HG02571 (cell line): ENCODE data around the gene MPL.
"Not testable (repeated sequence)": the region's sequence is repeated elsewhere in the genome, so short reads cannot be mapped to it uniquely, and the experiment has no call there.

ENCODE experiments used
- ATAC-seq: cut with Tn5 transposase; IDR thresholded peaks from one replicate; pipeline ENCODE4 v1.9.1; 2021; ENCODE audit warnings: mild to moderate bottlenecking, moderate library complexity; ENCODE audit not compliant: unreplicated experiment

MPL gene

DNA sequence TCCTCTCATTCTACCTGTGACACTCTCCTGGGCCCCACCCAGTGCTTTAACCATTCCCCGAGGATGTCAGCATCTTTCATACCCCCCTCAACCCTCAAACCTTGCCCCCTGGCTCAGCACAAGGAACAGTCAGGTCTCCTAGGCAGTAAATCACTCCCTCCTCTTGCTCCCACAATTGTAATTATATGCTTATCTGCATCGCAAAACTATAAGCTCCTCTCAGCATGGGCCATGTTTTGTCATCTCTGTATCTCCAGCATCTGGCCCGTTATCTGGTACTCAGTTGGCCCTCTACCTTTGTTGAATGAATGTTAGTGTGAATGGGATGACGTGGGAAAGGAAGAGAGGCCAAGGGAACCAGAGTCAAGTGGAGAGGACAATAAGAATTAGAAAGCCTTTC lies 32.9 kb downstream of the MPL start:
- no peak for ATAC-seq

DNA sequence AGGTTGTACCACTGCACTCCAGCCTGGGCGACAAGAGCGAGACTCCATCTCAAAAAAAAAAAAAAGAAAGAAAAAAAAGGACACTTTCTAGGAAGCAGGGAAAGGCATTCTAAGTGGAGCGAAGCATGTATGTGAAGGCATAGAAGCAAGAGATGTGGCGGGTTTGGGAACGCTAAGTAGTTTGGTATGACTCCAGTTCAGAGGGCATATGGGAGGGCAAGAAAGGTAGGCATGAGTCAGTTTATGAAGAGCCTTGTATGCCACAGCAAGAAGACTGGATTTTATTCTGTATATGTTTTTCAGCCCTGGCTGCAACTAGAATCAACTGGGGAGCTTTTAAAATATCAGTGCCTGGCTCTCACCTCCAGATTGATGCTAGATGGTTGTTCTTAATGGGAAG lies 34.6 kb downstream of the MPL start:
- ATAC-seq = no peak

DNA sequence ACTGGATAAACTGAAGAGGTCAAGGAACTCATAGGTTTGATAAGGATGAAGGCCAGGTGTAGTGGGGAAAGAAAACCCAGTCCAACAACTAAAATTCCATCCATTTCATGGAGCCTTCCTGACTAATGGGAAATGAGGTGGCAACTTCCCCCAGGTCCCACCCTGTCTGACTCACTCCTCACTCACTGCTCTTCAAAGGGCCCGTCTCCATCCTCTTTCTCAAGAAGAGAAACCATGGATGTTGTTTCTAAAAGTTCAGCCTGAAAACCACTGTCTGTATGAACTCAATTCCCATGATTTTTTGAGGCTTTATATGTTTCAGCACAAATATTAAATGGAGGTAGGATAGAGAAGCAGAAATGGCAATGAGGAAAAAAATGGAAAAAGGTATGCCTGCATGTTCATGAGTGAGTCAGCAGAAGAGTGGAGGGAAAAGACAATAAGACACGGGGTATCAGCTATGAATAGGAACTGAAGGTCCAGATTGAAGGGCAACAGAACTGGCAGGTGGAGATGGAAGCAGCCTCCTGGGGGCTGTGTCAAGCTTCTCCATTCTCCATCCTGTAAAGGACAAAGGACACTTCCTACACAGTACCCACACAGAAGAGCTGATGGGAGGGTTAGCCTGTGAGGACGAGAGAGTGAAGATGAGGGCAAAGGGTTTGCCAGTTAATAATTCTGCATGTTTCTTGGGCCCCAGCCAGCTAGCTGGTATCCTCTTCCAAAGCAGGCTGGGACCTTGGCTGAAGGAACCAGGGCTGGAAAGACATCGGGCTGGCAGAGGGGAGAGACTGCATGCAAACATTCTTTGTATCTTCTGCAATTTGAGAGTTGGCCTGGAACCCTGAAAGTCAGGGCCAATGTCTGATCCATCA lies 35.7 kb downstream of the MPL start:
- ATAC-seq = no peak

DNA sequence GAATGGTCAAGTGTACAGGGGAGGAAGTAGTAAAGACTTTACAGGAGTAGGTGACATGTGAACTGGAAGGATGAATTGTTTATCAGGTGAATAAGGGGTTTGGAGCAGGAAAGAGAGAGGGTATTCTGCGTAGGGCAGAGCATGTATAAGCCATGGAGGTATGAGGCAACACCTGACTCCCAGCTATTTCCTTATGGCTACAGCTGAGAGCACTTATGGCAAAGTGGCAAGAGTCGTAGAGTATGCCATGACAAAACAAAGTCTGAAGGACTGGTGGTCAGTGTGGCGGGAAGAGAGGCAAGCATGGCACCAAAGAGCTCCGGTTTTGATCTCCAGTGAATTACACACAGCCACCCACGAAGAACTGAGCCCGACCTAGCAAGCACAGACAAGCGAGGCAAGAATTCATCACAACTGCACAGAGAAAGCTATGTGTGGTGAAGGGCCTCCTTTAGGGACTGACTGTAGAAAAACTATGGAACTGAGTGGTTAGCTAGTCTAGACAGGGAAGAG lies 39.2 kb downstream of the MPL start:
- no peak for ATAC-seq

DNA sequence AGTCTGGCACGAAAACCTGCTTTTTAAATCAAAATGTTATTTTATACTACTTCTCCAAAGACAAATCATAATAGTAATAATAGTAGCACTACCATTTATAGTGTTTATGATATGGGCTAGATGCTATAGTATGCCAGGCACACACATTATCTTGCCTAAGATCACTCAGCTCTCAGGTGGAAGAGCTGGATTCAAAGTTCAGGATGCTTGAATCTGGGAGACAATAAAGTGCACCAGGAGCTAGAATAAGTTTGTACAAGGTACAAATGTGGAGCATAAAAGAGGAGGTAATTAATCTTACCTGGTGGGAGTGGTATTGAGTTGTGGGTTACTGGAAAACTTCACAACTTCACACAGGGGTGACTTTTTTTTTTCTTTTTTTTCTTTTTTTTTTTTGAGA lies 40.2 kb downstream of the MPL start:
- ATAC-seq = no peak

DNA sequence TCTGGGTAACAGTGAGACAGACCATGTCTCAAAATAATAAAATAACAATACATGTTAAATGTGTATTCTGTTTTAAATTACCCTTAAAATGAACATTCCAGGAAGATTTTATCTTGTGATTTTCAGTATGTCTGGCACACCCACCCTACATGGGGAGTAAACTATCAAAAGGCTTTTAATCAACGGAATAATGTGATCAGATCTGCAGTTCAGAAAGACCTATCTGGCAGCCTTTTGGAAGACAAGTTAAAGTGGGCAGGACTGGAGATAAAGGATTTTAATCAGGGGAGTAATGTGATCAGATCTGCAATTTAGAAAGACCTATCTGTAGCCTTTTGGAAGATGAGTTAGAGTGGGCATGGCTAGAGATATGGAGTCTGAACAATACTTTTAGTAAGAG lies 41.9 kb downstream of the MPL start:
- ATAC-seq = no peak

DNA sequence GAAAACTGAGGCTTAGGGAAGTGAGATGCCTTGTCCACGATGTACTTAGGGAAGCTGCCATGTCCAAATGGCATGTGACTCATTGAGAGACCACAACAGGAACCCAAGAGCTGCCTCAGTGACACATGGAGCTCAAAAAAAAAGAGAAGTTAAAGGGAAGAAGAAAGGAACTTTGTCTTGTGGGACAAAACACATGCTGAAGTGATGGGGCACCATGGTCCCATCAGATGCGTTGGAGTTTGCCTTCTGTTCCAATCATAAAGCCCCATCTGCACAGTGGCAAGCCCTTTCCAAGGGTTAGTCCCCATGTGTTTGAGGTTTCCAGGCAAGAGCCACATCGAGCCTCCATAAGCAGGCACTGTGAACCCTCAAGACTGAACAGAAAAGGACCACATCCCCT lies 44.0 kb downstream of the MPL start:
- ATAC-seq = no peak

DNA sequence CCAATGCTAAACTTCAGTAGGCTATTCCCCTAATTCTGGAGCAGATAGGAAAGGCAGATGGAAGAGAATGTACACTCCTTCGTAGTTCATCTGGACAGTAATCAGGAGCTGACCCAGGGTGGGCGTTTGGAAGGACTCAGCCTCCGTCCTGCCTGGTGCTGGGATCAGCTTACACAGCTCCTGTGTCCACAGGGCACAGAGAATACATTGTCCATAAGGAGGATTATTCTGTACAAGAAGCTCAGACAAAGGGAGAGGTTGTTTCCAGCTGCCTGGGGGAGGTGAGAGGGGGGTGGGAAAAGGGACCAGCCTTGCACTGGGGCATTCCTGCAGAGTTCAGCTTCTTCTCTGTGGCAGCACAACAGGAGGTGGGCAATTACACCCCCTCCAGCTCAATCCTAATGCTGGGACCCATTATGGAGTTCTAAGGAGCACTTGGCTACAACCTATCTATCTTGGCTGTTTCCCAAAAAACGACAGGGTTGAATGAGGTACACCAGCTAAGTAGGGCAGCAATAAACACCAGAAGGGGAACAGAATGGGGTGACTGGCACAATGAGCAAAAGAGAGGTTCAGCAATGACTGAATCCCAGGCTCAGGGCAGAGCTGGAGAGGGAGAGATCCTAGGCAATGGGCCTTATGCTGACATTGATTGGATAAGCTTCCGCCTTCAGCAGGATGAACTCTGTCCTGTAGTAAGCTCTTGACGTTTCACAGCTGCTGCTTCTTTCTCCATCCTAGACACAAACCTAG lies 44.6 kb downstream of the MPL start:
- ATAC-seq = no peak

DNA sequence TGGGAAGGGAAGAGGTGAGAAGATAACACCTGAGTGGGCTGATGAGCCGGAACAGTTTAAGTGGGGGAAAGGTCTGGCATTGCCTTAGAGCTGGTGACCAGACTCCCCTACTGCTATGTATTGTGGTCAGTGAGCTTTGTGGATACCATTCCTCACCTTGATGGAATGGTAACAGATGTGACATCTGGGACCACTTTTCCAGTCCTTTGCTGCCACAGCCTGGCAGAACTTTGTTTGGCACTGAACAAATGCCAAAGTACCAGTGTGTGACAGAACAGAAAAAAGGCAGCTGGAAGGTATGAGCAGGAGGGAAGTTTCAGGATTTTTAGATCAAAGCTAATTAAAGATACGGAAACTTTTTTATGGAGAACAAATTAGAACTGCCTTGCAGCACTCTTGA lies 45.8 kb downstream of the MPL start:
- no peak for ATAC-seq

DNA sequence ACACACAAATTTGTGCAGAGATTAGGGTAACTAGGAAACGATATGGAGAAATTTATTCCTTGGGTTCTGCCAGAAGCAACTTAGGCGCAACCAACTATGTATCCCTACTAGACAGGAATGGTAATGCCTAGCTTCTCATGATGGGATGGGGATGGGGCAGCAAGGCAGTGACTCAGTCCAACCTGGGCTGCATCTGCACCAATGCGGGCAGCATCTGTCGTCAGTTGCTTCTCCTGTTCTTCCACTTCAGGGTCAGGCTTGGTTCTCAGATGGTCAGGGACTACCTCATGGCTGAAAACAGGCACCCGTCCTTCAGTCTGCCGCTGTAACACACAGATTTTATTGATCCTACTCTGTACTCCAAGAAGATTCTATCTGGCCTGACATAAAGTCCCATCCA lies 49.1 kb downstream of the MPL start:
- no peak for ATAC-seq

DNA sequence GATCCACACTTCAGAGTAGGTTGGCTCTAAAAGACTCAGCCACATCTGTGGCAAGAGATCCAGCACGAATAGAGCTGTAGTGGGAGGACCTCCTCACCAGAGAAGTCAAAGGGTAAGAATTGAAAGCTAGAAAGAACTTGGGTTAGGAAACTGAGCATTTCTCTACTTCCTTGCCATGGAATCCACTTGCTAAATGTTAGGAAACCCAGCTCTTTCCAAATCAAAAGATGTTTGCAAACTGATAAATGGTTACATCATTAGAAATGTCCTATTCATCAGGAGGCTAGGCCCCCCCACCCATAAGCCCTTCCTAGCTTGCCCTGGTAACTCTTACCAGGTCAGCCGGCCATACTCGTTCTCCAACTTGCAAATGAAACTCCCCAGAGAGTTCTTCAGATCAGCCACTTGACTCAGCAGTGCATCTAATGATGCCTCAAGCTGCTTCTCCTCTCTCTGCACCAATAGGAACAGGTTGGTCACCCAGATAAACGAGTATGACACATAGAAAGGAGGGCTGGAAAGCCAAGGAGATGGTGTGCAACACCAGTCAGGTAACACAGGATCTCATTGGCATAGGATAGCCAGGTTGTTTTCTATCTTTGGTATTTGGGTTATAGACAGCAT lies 50.5 kb downstream of the MPL start:
- ATAC-seq = no peak

DNA sequence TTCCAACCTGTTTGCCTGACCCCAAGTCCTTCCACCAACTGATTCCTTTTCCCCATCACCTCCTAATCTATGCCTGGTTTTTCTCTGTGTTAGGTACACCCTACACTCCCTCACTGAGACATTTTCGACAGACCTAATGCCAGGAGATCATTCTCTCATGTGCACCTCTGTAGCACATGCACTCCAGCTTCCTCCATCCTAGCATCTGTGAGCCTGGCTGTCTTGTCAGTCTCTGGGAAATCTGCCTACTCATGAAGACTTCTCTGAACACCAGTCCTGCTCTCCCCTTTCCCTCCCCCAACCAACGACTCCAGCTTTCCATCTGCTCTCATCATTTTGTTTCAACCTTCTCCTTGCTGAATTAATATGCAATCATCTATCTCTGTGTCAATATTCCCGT lies 51.0 kb downstream of the MPL start:
- ATAC-seq = no peak

DNA sequence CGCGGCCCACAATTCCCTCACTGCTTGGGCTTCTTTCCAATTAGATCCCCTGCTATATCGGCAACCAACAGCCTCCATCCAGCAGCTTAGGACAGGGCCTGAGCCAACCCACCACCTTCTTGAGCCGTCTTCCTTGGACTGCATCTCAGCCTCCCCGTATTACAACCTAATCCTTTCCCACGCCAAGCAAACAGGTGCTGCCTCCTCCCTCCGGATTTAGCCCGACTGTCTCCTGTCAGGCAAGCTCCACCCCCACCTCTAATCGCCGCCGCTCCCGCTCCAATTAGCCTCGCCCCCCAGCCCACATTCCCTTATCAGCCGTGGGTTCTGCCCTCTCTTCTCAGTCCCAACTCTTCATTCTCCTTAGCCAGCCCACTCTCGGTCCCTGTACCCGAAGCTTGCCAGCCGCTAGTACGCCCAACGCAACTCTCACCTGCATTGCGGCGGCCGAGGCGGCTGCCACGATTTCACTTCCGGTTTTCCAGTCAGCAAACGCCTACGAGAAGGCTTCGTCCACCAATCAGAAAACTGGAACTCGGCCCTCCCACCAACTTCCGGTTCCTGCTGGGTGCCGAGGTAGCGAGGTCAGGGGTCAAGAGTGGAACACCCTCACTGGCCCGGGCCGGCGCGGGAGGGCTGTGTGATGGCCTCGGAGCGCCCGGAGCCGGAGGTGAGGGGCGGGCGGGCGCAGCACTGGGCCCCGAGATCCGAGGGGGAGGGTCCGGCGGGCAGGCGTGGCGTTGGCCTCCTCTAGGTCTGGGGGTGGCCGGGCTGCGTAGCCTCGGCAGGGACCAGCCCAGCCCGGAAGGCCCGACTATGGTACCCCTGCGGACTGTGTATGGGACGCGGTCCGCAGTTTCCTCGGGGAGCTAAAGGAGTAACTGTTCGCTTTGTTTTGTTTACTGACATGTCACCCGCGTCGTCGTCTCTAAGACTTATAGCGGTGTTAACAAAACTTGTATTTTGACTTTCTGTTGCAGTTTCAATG lies 52.0 kb downstream of the MPL start, which contains the start of the genes MED8 and SZT2:
MED8 (minus strand) TSS at position 475 of the 988 bp plus-strand sequence; CDS start at position 439, 36 bp downstream.
SZT2 (plus strand) TSS at position 574 of the 988 bp plus-strand sequence; CDS start at position 644, 70 bp downstream.
- ATAC-seq = peak; percentile 87

DNA sequence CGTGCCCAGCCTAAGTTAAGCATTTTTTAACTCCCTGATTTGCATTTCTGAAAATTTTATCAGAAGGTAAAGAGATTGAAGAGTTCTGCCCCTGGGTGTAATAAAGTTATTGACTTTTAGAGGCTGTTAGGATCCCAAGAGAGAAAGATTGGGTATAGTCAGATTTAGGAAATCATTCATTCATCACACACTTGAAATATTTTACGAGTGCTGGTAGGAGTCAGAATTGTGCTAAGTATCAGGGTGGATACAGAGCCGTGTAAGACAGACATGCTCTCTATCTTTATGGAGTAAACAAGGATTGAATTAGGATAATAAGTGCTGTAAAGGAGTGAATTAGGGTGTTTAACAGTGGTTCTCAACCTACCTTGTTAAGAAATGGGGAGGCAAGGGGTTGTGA lies 55.1 kb downstream of the MPL start:
- ATAC-seq = no peak

DNA sequence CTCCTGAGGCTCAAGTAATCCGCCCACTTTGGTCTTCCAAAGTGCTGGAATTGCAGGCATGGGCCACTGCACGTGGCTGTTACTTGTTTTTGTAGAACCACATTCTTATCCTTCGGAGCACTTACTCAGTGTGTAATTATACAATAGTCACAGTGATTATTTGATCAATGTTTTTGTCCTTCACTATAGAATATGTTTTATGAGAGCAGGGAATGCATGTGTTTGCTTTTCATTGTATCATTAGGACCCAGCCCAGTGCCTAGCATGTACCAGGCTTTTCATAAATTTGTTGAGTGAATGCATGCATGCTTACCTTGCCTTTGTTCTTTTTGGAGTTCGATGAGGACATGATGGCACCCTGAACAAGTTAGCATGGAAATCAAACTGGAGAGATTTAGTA lies 57.9 kb downstream of the MPL start:
- no peak for ATAC-seq

DNA sequence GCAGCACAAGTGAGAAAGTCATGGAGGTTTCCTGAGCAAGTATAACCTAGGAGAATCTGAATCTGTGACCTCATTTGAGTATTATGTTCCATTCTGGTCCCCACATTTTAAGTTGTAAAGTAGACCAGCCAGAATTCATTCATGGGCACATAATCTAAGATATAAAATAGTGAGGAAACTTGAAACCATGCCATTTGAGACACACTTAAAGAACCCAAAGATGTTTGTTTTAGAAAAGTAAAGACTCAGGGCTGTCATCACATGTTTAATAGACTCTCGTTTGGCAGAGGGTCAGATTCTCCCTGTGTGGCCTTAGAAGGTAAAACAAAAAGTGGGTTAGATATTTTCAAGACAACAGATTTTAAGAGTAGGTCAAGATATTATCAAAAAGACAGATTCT lies 58.4 kb downstream of the MPL start:
- no peak for ATAC-seq

DNA sequence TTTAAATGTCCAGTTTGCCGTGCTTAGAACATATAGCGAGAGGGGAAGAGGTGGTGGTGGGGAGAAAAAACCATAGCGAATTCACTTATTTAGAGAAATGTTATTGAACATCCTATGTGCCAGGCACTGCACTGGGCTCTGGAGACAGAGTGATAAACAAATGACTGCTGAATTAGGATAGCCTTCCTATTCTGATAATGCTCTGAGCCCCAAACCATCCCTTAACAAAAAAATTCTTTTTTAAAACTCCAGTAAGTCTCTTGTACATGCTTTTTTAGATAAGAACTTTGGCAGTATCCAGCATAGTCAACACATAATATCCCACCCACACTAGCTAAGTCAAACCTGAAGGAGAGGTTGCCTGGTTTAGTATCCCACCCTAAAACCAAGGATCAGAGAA lies 60.6 kb downstream of the MPL start:
- ATAC-seq = no peak

DNA sequence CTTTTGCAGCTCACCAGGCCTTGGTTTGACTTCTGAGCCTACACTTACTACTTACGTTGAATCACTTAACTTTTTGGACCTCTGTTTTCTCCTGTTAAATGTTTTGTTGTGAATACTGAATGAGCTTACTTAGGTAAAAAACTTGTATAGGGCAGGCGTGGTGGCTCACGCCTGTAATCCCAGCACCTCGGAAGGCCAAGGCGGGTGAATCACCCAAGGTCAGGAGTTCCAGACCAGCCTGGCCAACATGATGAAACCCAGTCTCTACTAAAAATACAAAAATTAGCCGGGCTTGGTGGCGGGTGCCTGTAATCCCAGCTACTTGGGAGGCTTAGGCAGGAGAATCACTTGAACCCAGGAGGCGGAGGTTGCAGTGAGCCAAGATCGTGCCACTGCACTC lies 62.8 kb downstream of the MPL start:
- not testable (repeated sequence) for ATAC-seq

DNA sequence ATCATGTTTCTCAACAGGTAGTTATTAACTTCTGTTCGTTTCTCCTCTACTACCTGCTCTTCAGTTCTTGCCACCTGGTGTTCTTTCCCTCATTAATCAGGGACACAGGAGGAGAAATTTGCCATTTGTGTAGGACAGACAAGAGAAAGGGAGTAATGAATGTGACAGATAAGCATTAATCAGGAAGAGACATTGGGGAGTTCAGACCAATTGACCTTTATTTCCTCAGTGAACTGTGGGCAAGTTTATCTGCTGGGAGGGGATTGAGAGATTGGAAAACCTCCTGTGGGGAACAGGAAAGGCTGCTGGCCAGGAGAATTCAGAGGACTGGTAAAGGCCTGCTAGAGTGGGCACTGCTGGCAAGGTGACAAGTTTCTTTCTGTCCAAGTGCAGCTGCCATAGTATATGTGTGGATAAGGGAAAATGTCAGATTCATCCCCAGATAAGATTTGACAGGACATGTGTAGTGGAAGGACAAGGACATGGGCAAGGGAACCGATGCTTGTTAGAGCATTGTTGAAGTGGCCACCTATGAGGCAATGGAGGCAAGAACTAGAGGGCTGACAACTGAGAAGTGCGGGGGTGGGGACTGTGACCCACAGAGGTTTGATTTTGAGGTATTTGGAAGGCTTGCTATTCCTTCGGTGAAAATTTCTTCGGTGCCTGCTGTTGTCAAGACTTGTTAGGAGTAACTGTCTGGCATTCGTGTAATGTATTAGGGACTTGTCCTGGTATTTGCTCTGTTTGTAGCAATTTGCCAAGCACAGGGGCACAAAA lies 64.7 kb downstream of the MPL start:
- no peak for ATAC-seq
